HUES48 (cell line): ENCODE results near the gene FOLR1.

Experiments
- H3K27ac ChIP-seq: one replicate; pipeline ENCODE4 v1.7.0; 2013; ENCODE audit warnings: low read depth, low read length, inconsistent platforms
- H3K27me3 ChIP-seq: 2 replicates; pipeline ENCODE4 v1.6.1; 2013; ENCODE audit warnings: mild to moderate bottlenecking, low read length; ENCODE audit not compliant: control insufficient read depth, insufficient read depth
- H3K36me3 ChIP-seq: 2 replicates; pipeline ENCODE4 v1.6.1; 2013; ENCODE audit warnings: low read length; ENCODE audit not compliant: control insufficient read depth, insufficient read depth
- H3K4me1 ChIP-seq: 2 replicates; pipeline ENCODE4 v1.6.1; 2013; ENCODE audit warnings: mild to moderate bottlenecking, low read length; ENCODE audit not compliant: control insufficient read depth, insufficient read depth
- H3K4me3 ChIP-seq: 2 replicates; pipeline ENCODE4 v1.5.1; 2013; ENCODE audit warnings: mild to moderate bottlenecking, low read depth, low read length
- H3K9ac ChIP-seq: 2 replicates; pipeline ENCODE4 v1.6.1; 2013; ENCODE audit warnings: mild to moderate bottlenecking, low read depth, low read length, moderate library complexity
- H3K9me3 ChIP-seq: 2 replicates; pipeline ENCODE4 v1.6.1; 2013; ENCODE audit warnings: low read length; ENCODE audit not compliant: control insufficient read depth, insufficient read depth

Gene FOLR1

GRCh38 chr11:72232260-72233055 lies 40.5 kb downstream of the FOLR1 start:
- H3K27me3 ChIP-seq, result no peaks in the 10 kb centered on the region
- no peak overlapping the region for H3K9ac ChIP-seq
- H3K9me3 ChIP-seq, result no peaks in the 10 kb centered on the region
- H3K4me3 ChIP-seq, result no peak overlapping the region
- H3K36me3 ChIP-seq, result peaks cover 94% of the 10 kb centered on the region
- H3K27ac ChIP-seq, result no peak overlapping the region
- H3K4me1 ChIP-seq, result peaks cover under 1% of the 10 kb centered on the region; the same call in 1 of the 2 replicates

GRCh38 chr11:72233056-72233772 lies 41.3 kb downstream of the FOLR1 start:
- Histone ChIP-seq H3K9me3 (no peaks in the 10 kb centered on the region), H3K4me1 (peaks cover 5% of the 10 kb centered on the region; the same call in 1 of the 2 replicates), H3K27ac (no peak overlapping the region), H3K9ac (no peak overlapping the region), H3K4me3 (no peak overlapping the region), H3K27me3 (no peaks in the 10 kb centered on the region), H3K36me3 (peaks cover 94% of the 10 kb centered on the region)

- peaks cover 8% of the 10 kb centered on the region for H3K4me1 ChIP-seq
- H3K9ac ChIP-seq, result no peak overlapping the region
- H3K9me3 ChIP-seq, result no peaks in the 10 kb centered on the region
- H3K27me3 ChIP-seq, result peaks cover 6% of the 10 kb centered on the region
- no peak overlapping the region for H3K4me3 ChIP-seq
- no peak overlapping the region for H3K27ac ChIP-seq
- H3K36me3 ChIP-seq, result peaks cover 87% of the 10 kb centered on the region
Measured at GRCh38 chr11:72233773-72234513, 42.0 kb downstream of the FOLR1 start.

DNA sequence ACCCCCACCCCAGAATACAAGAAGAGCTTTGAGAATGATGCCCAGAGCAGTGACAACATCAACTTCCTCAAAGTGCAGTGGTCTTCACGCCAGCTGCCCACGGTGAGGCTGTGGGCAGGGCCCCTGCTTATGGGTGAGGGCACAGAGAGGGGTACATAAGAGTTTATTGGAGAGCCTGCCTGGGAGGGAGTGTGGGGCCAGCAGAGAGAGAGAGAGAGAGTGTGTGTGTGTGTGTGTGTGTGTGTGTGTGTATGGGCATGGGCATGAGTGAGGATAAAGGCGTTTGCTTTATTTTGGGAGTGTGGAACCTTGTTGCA lies 42.5 kb downstream of the FOLR1 start:
- H3K4me1 ChIP-seq, result peaks cover 11% of the 10 kb centered on the region
- H3K4me3 ChIP-seq, result no peak overlapping the region
- H3K36me3 ChIP-seq, result peaks cover 81% of the 10 kb centered on the region
- H3K27me3 ChIP-seq, result peaks cover 11% of the 10 kb centered on the region
- H3K27ac ChIP-seq, result no peak overlapping the region
- H3K9me3 ChIP-seq, result no peaks in the 10 kb centered on the region
- no peak overlapping the region for H3K9ac ChIP-seq

GRCh38 chr11:72234920-72235319 lies 43.0 kb downstream of the FOLR1 start:
- H3K9me3 ChIP-seq, result no peaks in the 10 kb centered on the region
- no peak overlapping the region for H3K27ac ChIP-seq
- H3K9ac ChIP-seq, result no peak overlapping the region
- peaks cover 16% of the 10 kb centered on the region for H3K27me3 ChIP-seq
- peaks cover 12% of the 10 kb centered on the region for H3K4me1 ChIP-seq
- no peak overlapping the region for H3K4me3 ChIP-seq
- peaks cover 77% of the 10 kb centered on the region for H3K36me3 ChIP-seq

DNA sequence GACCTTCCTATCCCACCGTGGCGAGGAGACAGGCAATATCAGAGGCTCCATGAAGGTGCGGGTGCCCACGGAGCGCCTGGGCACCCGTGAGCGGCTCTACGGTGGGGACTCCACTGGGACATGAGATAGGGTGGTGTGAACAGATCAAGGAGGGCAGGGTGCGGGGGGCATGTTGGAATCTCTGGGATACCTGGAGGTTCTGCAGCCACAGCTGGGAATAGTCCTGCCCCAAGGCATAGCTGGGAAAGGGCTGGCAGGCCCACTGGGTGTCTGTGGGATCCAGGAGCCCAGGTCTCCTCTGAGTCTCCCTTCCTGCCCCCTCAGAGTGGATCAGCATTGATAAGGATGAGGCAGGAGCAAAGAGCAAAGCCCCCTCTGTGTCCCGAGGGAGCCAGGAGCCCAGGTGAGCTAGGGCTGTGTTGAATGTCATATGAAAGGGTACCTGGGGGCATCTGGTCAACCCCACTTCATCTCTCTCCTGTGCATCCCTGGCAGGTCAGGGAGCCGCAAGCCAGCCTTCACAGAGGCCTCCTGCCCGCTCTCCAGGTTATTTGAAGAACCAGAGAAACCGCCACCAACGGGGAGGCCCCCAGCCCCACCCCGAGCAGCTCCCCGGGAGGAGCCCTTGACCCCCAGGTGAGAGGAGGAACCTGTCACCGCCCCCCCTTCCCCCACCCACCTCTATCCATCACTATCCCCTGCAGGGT lies 43.6 kb downstream of the FOLR1 start:
- Histone ChIP-seq H3K27me3 (peaks cover 22% of the 10 kb centered on the region), H3K4me3 (no peak overlapping the region), H3K9me3 (no peaks in the 10 kb centered on the region), H3K36me3 (peaks cover 71% of the 10 kb centered on the region), H3K9ac (no peak overlapping the region), H3K4me1 (peaks cover 17% of the 10 kb centered on the region), H3K27ac (no peak overlapping the region)

DNA sequence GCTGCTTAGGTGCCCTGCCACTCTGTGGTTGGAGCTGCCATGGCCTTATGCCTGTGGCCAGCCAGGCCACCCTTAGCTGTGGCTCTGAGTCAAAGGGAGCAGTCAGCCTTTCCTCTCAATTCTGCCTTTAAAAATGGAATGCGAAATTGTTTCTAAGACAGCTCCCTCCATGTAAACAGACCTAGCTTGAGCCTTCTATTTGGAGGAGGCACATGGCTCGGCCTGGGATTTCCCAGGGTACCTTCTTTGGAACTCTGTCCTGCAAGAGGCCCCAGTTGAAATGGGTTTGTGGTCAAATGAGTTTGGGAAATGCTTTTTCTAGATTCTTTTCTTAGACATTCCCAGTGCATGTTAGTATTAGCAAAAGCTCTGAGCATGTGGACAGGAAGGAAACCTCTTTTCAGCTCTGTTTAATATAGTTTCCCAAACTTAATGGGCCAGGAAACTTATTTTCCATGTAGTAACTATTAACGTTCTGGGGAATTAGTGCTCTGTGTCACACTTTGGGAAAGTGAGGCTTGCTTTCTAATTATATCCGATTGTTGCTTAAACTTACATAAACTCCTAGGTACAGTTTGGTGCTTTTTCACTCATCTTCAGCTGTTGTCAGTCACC lies 44.2 kb downstream of the FOLR1 start:
- H3K4me1 ChIP-seq, result peaks cover 23% of the 10 kb centered on the region
- H3K27ac ChIP-seq, result no peak overlapping the region
- H3K4me3 ChIP-seq, result no peak overlapping the region
- peaks cover 29% of the 10 kb centered on the region for H3K27me3 ChIP-seq
- no peaks in the 10 kb centered on the region for H3K9me3 ChIP-seq
- no peak overlapping the region for H3K9ac ChIP-seq
- H3K36me3 ChIP-seq, result peaks cover 64% of the 10 kb centered on the region

GRCh38 chr11:72236774-72237111 lies 44.8 kb downstream of the FOLR1 start:
- Histone ChIP-seq H3K27me3 (peaks cover 34% of the 10 kb centered on the region), H3K4me1 (peaks cover 23% of the 10 kb centered on the region), H3K4me3 (no peak overlapping the region), H3K9me3 (no peaks in the 10 kb centered on the region), H3K36me3 (peaks cover 59% of the 10 kb centered on the region), H3K27ac (no peak overlapping the region), H3K9ac (no peak overlapping the region)

DNA sequence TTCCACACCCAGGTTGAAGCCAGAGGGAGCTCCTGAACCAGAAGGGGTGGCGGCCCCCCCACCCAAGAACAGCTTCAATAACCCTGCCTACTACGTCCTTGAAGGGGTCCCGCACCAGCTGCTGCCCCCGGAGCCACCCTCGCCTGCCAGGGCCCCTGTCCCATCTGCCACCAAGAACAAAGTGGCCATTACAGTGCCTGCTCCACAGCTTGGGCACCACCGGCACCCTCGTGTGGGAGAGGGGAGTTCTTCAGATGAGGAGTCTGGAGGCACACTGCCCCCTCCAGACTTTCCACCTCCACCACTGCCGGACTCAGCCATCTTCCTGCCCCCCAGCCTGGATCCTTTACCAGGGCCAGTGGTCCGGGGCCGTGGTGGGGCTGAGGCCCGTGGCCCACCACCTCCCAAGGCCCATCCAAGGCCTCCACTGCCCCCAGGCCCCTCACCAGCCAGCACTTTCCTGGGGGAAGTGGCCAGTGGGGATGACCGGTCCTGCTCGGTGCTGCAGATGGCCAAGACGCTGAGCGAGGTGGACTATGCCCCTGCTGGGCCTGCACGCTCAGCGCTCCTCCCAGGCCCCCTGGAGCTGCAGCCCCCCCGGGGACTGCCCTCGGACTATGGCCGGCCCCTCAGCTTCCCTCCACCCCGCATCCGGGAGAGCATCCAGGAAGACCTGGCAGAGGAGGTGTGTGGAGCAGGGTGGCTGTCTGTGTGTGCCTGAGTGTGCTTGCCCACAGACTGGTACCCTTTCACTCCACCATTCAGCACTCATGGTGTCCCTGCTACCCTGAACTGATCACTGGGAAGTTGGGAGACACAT lies 45.4 kb downstream of the FOLR1 start:
- Histone ChIP-seq H3K27ac (peak overlapping the region; percentile 61), H3K27me3 (peaks cover 40% of the 10 kb centered on the region), H3K4me3 (no peak overlapping the region), H3K4me1 (peaks cover 23% of the 10 kb centered on the region), H3K9ac (no peak overlapping the region), H3K36me3 (peaks cover 53% of the 10 kb centered on the region), H3K9me3 (no peaks in the 10 kb centered on the region)

DNA sequence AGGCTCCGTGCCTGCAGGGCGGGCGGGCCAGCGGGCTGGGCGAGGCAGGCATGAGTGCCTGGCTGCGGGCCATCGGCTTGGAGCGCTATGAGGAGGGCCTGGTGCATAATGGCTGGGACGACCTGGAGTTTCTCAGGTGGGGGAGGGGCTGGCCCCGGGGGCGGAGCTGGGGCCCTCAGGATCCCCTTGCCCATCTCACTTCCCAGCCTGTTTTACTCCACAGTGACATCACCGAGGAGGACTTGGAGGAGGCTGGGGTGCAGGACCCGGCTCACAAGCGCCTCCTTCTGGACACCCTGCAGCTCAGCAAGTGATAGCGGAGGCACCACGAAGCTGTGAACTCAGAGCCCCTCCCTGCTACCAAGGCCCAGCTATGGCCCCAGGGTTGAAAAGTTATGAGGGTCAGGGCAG lies 46.1 kb downstream of the FOLR1 start:
- Histone ChIP-seq H3K36me3 (peaks cover 46% of the 10 kb centered on the region), H3K27ac (peak overlapping the region; percentile 61), H3K4me1 (peaks cover 23% of the 10 kb centered on the region), H3K4me3 (peak overlapping the region; percentile 36; the same call in 1 of the 2 replicates), H3K9ac (no peak overlapping the region), H3K9me3 (no peaks in the 10 kb centered on the region), H3K27me3 (peaks cover 47% of the 10 kb centered on the region)
